Measurements from ENCODE around the gene AHDC1. TPM values are rescaled to one million over a fixed set of nuclear protein-coding genes. Genes with fewer than 3 reads are reported as not detected.

The AHDC1 gene
- polyA plus RNA-seq, 1 donor (not counting 4 experiments of a cell fraction or from before 2014, with no cell fraction given) = 4.2 TPM

GRCh38 chr1:27564710-27565649 lies 39.0 kb downstream of the AHDC1 start:
- DNase-seq (ENCODE audit: low read depth, low spot score) (no peak), FAIRE-seq (no peak)
- Histone ChIP-seq H3K9me3 (ENCODE audit: control insufficient read depth, low read depth, low read length) (no peaks in the 10 kb centered on the region), H3K4me3 (ENCODE audit: control insufficient read depth in 2 of 3, extremely low read depth in 1 of 3, insufficient read depth in 2 of 3, low read depth in 1 of 3, low read length in 3 of 3) (no peak overlapping the region), H3K4me2 (ENCODE audit: control insufficient read depth, extremely low read depth, insufficient read depth, low read depth, low read length) (no peak overlapping the region), H3K4me1 (ENCODE audit: control insufficient read depth, extremely low read depth, insufficient read depth, low read length) (peaks cover 40% of the 10 kb centered on the region), H3K9me1 (ENCODE audit: control insufficient read depth, extremely low read depth, insufficient read depth, low read length) (no peaks in the 10 kb centered on the region), H4K20me1 (ENCODE audit: control insufficient read depth, extremely low read depth, insufficient read depth, low read length) (no peaks in the 10 kb centered on the region), H2AFZ (ENCODE audit: control insufficient read depth, low read length) (no peak overlapping the region), H3K27ac (ENCODE audit: control insufficient read depth, insufficient read depth, low read length) (no peak overlapping the region), H3K79me2 (ENCODE audit: control insufficient read depth, insufficient read depth, low read length) (peaks cover 45% of the 10 kb centered on the region), H3K36me3 (ENCODE audit: control insufficient read depth in 2 of 2, extremely low read depth in 1 of 2, insufficient read depth in 2 of 2, low read length in 2 of 2) (peaks cover 3 to 8% of the 10 kb centered on the region in 2 experiments), H3K9ac (ENCODE audit: control insufficient read depth, extremely low read depth, insufficient read depth, low read length) (no peak overlapping the region), H3K27me3 (ENCODE audit: control insufficient read depth, extremely low read depth, insufficient read depth, low read length) (no peaks in the 10 kb centered on the region)
- dilution Hi-C loops (cut with MboI; ENCODE audit: extremely low pct_ligation_motif_present, low sequenced_read_pairs) = no loop called here
- TF ChIP-seq, protein P1, sequence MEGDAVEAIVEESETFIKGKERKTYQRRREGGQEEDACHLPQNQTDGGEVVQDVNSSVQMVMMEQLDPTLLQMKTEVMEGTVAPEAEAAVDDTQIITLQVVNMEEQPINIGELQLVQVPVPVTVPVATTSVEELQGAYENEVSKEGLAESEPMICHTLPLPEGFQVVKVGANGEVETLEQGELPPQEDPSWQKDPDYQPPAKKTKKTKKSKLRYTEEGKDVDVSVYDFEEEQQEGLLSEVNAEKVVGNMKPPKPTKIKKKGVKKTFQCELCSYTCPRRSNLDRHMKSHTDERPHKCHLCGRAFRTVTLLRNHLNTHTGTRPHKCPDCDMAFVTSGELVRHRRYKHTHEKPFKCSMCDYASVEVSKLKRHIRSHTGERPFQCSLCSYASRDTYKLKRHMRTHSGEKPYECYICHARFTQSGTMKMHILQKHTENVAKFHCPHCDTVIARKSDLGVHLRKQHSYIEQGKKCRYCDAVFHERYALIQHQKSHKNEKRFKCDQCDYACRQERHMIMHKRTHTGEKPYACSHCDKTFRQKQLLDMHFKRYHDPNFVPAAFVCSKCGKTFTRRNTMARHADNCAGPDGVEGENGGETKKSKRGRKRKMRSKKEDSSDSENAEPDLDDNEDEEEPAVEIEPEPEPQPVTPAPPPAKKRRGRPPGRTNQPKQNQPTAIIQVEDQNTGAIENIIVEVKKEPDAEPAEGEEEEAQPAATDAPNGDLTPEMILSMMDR (optimal IDR thresholded peaks at IDR 0.05 in 1 of 3, IDR thresholded peaks at IDR 0.05 in 1 of 3, conservative IDR thresholded peaks at IDR 0.05 in 1 of 3; ENCODE audit: extremely low read depth in 1 of 3, insufficient read depth in 2 of 3, low read length in 3 of 3) = no peak
- TF ChIP-seq EZH2 (IDR thresholded peaks at IDR 0.05; ENCODE audit: low read length) = no peak

DNA sequence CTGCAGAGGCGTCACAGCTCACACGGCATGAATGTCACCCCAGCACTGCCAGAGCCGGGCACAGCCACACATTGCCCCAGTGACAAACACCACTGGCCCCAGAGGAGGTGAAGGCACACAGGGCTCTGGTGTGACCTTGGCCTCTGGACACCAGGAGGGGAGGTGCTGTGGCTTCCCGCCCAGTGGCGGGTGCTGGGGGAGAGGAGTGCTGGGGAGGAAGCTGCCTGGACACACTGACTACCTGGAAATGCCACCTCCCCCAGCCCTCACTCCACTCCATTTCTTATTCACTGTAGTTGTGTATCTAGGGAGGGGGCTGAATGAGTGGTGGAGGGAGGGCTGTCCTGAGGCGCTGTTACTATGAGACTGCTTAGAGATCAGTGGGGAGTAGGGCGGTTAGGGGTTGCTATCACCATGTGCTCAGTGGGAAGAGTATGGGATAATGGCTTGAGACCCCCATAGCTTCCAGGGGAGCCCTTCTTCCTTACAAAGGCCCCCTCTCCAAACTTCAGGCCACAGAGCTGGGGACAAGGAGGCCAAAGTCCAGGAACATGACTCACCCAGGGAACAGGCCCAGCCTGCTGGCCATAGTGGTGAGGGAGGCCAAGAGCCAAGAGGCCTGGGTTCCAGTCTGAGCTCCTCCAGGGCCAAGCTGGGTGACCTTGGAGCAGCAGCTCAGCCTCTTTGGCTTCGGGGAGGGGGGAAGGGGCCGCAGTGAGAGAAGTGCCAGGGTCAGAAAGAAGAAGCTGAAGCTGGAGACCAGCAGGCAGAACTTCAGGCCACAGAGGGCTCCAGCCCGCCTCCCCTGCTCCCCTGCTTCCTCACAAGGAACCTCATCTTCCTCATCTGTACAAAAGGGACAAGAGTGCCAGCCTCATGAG lies 40.1 kb downstream of the AHDC1 start:
- dilution Hi-C loops (cut with MboI; ENCODE audit: extremely low pct_ligation_motif_present, low sequenced_read_pairs) = no loop called here
- FAIRE-seq = no peak
- H3K79me2 ChIP-seq (ENCODE audit: control insufficient read depth, insufficient read depth, low read length) = peaks cover 45% of the 10 kb centered on the region

More for the DNA sequence above, 40.1 kb downstream of the AHDC1 start:
- Histone ChIP-seq H3K4me3 (ENCODE audit: control insufficient read depth in 2 of 3, extremely low read depth in 1 of 3, insufficient read depth in 2 of 3, low read depth in 1 of 3, low read length in 3 of 3) (no peak overlapping the region), H3K27me3 (ENCODE audit: control insufficient read depth, extremely low read depth, insufficient read depth, low read length) (no peaks in the 10 kb centered on the region), H3K9me1 (ENCODE audit: control insufficient read depth, extremely low read depth, insufficient read depth, low read length) (no peaks in the 10 kb centered on the region), H3K9me3 (ENCODE audit: control insufficient read depth, low read depth, low read length) (no peaks in the 10 kb centered on the region), H3K4me1 (ENCODE audit: control insufficient read depth, extremely low read depth, insufficient read depth, low read length) (peaks cover 40% of the 10 kb centered on the region), H4K20me1 (ENCODE audit: control insufficient read depth, extremely low read depth, insufficient read depth, low read length) (no peaks in the 10 kb centered on the region), H3K27ac (ENCODE audit: control insufficient read depth, insufficient read depth, low read length) (no peak overlapping the region), H2AFZ (ENCODE audit: control insufficient read depth, low read length) (no peak overlapping the region), H3K36me3 (ENCODE audit: control insufficient read depth in 2 of 2, extremely low read depth in 1 of 2, insufficient read depth in 2 of 2, low read length in 2 of 2) (peaks cover 4 to 8% of the 10 kb centered on the region in 2 experiments), H3K9ac (ENCODE audit: control insufficient read depth, extremely low read depth, insufficient read depth, low read length) (no peak overlapping the region), H3K4me2 (ENCODE audit: control insufficient read depth, extremely low read depth, insufficient read depth, low read depth, low read length) (no peak overlapping the region)
- no peak for TF ChIP-seq EZH2 (IDR thresholded peaks at IDR 0.05; ENCODE audit: low read length)
- TF ChIP-seq, protein P1 (optimal IDR thresholded peaks at IDR 0.05 in 1 of 3, IDR thresholded peaks at IDR 0.05 in 1 of 3, conservative IDR thresholded peaks at IDR 0.05 in 1 of 3; ENCODE audit: extremely low read depth in 1 of 3, insufficient read depth in 2 of 3, low read length in 3 of 3) = no peak
- no peak for DNase-seq (ENCODE audit: low read depth, low spot score)
